HG03565 (cell line): ENCODE results near the gene DNASE1L2.

Experiments used
- ATAC-seq: cut with Tn5 transposase; IDR thresholded peaks from one replicate; pipeline ENCODE4 v1.9.1; 2021; ENCODE audit warnings: mild to moderate bottlenecking, moderate library complexity; ENCODE audit not compliant: unreplicated experiment

The DNASE1L2 gene

GRCh38 chr16:2236337-2237101 lies at the start of gene DNASE1L2:
TSS of gene DNASE1L2 (plus strand) at chr16:2236444. CDS start at chr16:2236817, 373 bp downstream.
- ATAC-seq, result no peak

GRCh38 chr16:2186505-2186904 lies 49.7 kb upstream of the DNASE1L2 start:
- ATAC-seq, result no peak

GRCh38 chr16:2187212-2187611 lies 49.0 kb upstream of the DNASE1L2 start:
- ATAC-seq, result no peak

- ATAC-seq, result no peak
These were observed 47.8 kb upstream of the DNASE1L2 start for GRCh38 chr16:2188395-2188794.

- ATAC-seq, result no peak
These were observed 46.9 kb upstream of the DNASE1L2 start for GRCh38 chr16:2189252-2189893.

- ATAC-seq, result no peak
These were observed 46.1 kb upstream of the DNASE1L2 start for GRCh38 chr16:2190002-2190658.

- no peak for ATAC-seq
These were observed 45.4 kb upstream of the DNASE1L2 start for GRCh38 chr16:2190659-2191445.

GRCh38 chr16:2191446-2191706 lies 44.9 kb upstream of the DNASE1L2 start:
- no peak for ATAC-seq

GRCh38 chr16:2194166-2194834 lies 41.9 kb upstream of the DNASE1L2 start:
- ATAC-seq, result no peak

- ATAC-seq, result no peak
These were observed 41.4 kb upstream of the DNASE1L2 start for GRCh38 chr16:2194852-2195321.

- ATAC-seq, result no peak
These were observed 40.7 kb upstream of the DNASE1L2 start for GRCh38 chr16:2195322-2196161.

- no peak for ATAC-seq
These were observed 39.9 kb upstream of the DNASE1L2 start, which contains the start of gene CASKIN1 for GRCh38 chr16:2196162-2196980. TSS of gene CASKIN1 (minus strand) at chr16:2196605. CDS start at chr16:2196432, 173 bp downstream.

GRCh38 chr16:2196981-2197511 lies 39.2 kb upstream of the DNASE1L2 start:
- no peak for ATAC-seq

- no peak for ATAC-seq
These were observed 38.5 kb upstream of the DNASE1L2 start for GRCh38 chr16:2197765-2198164.

GRCh38 chr16:2198283-2198682 lies 38.0 kb upstream of the DNASE1L2 start:
- ATAC-seq, result no peak

GRCh38 chr16:2199095-2199494 lies 37.1 kb upstream of the DNASE1L2 start:
- ATAC-seq, result no peak

- ATAC-seq, result no peak
These were observed 36.6 kb upstream of the DNASE1L2 start for GRCh38 chr16:2199621-2200139.

- ATAC-seq, result no peak
These were observed 35.9 kb upstream of the DNASE1L2 start for GRCh38 chr16:2200313-2200712.
